NK-92 (cell line): ENCODE data around the gene C1QL4.
"Not testable (repeated sequence)": the region's sequence is repeated elsewhere in the genome, so short reads cannot be mapped to it uniquely, and the experiment has no call there.

Experiments
- DNase-seq: peaks from one replicate; lab custom pipeline; 2025; ENCODE audit not compliant: unreplicated experiment; lab: John Stamatoyannopoulos, UW

Gene C1QL4

DNA sequence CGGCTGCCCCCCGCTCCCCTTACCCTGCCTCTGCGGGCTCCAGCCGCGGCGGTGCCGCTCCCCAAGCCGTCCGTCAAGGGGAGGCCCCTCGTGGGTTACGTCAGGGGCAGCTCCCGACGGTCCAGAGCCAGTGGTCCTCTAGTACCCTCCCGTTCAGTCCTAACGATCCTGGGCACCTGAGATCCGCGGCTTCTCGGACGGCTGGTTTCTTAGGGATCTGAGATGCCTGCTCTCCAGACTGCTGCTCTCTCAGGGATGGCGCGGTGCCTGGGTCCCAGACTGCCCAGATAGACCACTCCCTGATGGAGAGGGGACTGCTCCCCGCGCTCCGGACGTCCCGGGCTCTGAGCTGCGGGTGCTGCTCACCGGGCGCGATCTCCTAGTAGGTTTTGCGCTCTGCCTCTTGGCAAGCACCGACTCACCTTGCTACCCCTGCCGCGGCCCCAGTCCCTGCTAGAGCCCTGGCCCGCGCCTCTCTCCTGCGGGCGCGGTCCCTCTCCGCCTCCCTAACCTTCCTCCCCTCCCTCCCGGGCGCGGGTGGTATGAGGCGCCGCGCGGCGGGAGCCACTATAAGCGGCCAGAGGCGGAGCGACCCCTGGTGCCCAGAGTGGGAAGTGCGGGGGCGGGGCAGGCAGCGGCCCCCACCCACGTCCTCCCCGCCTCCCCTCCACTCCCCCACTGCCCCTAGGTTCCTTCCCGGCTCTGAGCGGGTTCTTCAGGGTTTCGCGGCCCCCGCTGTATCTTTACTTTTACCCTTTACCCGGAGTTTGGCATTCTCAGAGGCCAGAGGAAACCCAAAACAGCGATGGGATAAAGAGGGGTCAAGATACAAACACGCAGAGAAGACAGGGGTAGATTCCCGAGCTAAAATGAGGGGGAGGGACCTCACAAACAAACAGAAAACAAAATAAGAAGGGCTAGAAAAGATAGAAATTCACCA, at the start of gene C1QL4:
Gene C1QL4, minus strand, starts transcription at position 544 of the 940 bp plus-strand sequence. CDS start 711 bp downstream, outside the sequence.
- peak; percentile 13 for DNase-seq

DNA sequence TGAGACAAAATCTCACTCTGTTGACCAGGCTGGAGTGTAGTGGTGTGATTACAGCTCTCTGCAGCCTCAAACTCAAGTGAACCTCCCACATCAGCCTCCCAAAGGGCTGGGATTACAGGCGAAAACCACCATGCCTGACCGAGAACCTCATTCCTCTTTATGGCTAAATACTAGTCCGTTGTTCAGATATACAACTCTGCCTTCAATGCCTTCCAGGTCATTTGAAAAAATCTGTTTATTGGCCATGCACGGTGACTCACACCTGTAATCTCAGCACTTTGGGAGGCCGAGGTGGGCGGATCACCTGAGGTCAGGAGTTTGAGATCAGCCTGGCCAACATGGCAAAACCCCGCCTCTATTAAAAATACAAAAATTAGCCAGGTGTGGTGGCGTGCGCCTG, 43.2 kb upstream of the C1QL4 start:
- not testable (repeated sequence) for DNase-seq

DNA sequence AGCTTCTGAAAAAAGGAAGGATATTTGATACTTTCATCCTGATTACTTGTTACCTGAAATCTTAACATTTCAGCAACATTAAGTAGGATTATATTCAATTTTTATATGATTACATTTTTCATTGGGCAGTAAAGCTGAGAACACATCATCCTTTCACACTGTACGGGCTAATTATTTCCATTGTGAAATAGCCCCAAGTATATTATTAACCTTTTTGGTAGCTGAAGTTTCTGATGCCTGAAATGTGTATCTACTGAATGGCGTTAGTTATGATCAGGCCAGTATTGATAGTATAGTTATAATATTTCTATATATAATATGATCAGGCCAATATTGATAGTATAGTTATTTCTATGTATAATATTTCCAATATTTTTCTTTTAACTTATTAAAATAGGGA, 40.4 kb upstream of the C1QL4 start:
- DNase-seq: no peak

DNA sequence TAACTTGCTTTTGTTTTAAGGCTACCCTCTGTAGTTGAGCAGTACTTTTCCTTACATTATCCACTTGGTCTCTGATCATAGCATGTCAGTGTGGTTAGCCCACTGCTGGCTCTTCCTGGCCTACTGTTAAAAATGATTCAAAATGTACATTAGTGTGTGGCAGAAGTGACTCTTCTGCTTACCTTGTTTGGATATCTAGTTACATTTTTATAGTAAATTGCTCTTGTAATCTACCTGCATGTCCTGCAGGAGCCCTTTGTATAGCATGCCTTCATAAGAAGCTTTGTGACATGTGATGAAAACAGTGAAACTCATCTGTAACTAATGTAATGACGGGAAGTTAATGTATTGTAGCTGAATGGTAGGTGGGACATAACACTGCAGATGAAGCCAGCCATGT, 38.4 kb upstream of the C1QL4 start:
- DNase-seq: no peak

DNA sequence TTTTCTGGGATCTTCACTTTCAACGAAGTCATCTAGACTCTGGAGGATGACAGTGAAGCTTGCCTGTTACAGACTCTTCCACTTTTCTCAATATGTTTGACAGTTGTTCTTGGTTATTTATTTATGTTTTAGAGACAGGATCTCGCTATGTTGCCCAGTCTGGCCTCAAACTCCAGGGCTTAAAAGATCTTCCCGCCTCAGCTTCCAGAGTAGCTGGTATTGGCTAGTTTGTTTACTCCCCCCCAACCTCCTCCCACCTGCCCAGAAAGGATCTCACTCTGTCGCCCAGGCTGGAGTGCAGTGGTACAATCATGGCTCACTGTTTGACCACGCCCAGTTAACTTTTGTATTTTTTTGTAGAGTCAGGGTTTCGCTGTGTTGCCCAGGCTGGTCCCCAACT, 33.6 kb upstream of the C1QL4 start:
- no peak for DNase-seq

DNA sequence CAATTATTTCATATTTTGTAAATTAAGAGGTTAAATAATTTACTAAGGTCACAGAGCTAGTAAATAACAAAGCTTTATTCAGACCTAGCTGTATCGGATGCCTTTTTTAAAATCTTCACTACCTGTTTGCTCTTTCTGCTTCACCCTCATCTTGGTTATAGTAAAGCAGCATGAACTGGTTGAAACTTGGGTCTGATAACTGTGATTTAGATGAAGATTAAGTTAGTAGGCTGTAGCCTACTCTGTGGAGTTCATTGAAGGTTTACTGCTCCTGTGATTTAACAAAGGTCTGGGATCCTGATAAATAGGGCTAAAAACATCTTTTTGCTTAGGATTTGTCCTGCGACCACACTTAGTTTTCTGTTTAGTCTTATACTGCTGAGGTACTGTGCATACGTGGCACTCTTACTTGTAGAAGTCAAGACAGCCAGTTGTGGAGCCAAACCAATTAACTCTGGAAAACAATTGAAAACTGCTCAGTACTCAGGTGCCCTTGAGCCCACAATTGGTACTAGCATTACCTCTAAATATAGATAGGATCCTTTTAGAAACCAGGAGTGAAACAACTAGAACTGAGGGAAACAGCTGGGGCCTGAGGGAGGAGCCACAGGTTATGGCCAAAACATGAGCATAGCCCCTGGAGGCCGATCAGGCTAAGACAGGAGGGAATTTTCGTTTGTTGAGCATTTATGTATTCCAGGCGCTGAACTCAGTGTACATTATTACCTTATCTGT, 32.6 kb upstream of the C1QL4 start:
- DNase-seq: no peak

DNA sequence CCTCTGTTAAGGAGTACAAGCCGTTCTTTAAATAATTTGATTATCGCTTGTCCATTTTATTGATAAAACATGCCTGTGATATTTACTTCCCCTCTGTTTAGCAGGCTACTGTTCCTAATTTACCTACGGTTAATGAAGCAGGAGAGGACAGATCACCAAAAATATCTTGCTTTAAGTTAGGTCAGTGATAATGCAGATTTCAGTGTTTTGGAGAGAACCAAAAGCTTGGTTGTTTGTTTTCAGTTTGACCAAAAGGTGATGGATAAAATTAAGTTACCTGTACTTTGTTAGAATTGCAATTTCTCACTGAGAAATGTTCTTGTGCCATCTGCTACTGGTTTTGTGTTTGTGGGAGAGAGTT, 31.2 kb upstream of the C1QL4 start:
- no peak for DNase-seq

DNA sequence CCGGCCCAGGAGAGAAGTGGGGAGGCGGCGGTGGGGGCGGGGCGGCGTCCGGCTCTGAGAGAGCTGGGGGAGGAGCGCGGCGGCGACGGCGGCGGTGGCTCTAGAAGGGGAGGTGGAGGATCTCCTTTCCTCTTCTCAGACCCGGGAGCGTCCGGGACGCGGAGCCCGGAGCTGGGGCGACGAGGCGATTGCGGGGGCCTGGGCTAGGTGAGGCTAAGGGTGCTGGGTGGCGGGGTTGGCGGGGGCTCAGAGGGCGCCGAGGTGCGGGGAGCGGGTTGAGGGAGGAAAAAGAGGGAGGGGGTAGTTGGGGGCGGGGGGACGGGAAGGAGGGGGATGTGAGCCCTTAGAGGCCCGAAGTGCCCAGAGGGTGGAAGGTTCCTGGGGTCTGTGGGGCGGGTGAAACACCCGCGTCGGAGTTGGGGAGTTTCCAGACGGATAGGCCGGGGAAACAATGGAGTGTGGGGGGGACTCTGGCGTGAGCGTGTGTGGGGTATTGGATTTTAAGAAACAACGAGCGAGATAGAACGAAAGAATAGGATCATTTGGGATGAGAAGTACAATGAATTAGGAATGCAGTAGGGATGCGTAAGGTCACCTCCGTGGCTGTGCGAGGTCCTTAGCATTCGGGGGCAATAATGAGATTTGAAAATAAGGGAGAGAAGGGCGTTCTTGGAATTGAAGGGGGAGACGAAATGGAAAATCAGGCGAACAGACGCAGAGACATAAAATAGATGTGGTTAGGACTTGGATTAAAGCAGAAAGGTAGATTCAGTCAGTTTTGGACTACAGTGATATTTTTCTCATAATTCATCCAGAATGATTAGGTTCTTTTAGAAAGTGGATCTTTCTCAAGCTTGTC, 30.6 kb upstream of the C1QL4 start, which contains the start of gene SPATS2:
Gene SPATS2, plus strand, starts transcription at position 82 of the 859 bp plus-strand sequence. CDS start 93,551 bp downstream, outside the sequence.
- DNase-seq: no peak

DNA sequence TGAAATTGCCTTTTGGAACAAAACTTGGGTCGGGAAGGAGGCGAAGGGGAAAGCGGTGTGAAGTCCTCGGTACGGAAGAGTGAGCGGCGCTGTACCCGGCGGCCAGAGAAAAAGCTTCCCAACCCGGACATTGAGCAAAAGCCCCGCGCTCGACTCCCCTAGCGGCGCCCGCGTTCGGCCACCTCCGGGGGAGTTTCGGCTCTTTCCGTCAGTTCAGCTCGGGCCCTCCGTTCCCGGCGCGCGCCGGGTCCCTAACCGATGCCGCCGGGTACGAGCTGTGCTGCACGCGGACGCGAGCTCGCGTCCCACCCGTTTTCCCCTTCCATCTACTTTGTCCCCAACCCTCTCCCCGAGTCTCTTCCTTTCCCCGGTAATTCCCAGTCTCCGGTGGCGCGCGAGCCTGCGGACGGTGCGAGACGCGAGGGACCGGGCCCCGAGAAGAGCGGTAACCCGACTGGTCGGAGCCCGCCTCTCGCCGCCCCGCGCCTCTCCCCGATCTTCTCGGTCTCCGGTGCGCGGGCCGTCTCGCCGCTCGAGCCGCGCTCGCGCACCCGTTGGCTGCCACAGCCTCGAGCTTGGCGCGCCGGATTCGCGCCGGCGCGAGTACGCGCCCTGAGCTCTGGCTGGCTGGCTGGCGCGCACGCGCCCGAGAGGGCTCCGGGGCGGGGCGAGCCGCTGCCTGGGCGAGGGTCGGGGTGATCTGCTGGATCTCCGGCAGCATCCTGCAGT, 29.8 kb upstream of the C1QL4 start:
- DNase-seq: no peak

DNA sequence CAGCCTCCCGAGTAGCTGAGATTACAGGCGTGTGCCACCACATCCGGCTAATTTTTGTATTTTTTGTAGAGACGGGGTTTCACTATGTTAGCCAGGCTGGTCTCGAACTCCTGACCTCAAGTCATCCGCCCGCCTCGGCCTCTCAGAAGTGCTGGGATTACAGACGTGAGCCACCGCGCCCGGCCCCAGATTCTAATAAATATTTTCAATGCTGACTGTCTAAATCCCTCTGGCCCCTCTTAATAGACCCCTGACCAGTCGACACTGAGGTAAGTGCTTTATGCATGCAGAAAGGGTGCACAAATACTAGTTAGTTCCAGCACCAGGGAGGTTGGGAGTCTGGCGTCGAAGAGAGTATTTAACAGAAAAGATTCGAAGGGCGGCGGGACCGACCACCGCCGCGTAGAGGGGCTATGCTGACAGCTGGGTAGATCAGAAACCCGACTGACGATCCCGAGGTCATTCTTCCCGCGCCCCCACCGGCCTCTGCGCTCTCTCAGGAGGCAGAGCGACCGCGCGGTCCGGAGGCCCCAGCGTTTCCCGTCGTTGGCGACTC, 29.2 kb upstream of the C1QL4 start:
- no peak for DNase-seq

DNA sequence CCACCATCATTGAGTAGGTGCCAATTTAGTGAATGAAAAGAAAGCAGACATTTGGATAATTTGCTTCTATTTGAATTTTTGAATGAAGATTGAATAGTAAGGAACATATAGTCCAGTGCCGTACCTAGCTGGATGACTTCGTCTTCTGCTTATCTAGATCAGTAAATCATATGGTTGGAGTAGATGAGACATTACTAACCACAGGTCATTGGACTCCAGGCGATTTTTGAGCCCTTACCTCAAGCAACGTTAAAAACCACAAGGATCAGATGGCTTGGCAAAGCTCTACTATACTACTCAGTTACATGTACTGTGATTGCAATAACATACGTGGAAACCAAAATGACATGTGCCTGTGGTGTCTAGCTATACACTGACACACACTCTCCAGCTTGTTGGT, 28.6 kb upstream of the C1QL4 start:
- DNase-seq: no peak

DNA sequence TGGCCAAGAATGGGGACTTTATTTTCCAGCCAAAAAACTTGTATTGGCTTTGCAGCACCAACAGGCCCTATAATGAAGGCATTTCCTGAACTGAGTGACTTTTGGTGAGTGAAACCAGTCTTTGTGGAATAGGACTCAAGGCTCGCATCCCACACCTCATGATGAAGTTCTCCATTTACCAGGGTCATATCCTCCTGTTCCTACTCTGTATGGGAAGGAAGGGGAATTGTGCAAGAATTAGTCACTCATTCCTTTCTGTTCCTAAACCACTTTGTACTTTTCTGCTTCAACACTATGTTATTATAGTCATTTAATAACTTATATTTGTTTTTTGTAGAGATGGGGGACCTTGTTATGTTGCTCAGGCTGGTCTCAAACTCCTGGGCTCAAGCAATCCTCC, 28.0 kb upstream of the C1QL4 start:
- DNase-seq: no peak

DNA sequence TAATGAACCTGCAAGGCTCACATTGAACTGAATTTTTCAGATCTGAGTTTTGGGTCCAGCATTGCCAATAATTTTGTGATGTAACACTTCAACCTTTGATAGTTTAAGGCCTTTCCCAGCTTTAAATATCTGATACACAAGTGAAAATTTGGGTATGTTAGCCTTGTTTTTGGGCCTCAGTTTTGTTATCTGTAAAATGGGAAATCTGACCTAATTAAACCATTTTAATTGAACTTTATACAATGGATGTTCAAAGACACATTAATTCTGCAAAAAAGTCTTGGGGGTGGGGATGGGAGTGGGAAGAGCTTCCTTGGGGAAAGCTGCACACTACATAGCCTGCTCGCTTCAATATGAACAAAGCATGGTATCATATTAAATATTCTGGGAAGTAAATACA, 25.1 kb upstream of the C1QL4 start:
- DNase-seq: no peak

DNA sequence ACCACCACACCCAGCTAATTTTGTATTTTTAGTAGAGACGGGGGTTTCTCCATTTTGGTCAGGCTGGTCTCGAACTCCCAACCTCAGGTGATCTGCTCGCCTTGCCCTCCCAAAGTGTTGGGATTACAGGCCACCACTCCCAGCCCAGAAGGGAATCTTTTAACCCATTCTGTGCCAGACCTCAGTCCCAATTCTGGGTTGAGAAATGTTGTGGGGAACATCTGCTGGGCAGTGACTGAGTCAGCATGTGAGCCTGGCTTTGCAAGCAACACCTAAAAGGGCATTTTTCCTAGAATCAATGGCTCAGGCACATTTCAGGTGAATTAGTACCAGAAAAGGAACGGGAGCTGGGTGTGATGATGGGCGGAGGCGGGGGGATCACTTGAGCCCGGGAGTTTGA, 22.7 kb upstream of the C1QL4 start:
- no peak for DNase-seq

DNA sequence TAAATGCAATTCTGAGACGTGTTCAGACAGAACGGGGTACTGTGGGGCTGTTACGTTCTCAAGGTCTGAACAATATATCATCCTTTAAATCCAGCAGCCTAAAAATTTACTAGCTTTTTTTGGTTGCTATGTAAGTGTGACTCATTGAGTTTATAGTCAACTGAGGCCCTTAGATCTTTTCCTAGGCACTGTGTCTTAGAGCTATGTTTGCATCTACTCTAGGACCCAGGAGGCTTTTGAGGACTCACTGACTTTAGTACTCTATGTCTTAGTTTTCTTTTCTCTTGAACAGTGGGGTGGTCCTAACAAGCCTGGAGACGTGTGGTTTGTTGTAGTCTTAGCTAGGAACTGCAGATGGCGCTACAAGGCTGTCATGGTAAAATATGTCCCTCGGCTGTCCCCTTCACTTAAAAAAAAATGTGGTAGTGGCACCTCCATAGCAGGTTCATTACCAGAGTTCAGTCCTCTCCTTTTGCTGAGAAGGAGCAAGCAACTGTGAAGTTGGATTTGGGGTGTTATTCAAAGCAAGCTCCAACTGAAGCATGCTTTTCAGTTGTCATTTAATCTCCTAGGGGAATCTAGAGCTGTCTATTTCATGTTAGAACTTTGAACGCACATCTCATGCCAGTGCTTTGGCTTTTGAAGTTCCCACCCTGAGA, 21.6 kb upstream of the C1QL4 start:
- DNase-seq: no peak

DNA sequence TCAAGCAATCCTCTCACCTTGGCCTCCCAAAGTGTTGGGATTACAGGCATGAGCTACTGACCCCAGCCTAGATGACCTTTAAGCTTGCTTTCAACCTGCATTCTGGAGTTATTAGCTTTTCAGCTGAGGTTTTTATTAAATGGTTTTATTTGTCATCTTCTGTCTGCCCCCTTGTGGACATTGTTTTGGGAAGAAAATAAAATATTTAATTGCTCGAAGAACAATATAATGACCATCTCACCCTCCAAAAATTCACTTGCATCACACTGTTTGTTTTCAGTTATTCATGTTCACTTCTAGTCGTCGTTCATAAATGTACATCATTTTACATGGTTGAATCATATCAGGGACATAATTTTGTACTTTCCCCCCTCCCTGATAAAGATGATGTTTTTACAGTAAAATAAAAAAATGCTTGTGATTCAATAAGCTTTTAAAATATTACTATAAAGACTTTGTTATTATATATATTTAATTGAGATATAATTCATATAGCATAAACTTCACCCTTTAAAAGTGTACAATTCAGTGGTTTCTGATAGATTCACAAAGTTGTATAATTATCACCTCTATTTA, 20.2 kb upstream of the C1QL4 start:
- no peak for DNase-seq

DNA sequence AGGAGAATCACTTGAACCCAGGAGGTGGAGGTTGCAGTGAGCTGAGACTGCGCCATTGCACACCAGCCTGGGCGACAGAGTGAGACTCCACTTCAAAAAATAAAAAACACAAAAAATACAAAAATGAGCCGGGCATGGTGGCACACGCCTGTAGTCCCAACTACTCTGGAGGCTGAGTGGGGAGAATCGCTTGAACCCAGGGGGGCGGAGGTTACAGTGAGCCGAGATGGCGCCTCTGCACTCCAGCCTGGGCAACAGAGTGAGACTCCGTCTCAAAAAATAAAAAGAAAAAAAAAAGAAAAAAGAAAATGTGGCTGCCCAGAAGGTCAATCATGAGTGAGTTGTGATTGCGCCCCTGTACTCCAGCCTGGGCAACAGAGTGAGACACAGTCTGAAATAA, 18.9 kb upstream of the C1QL4 start:
- DNase-seq: no peak

DNA sequence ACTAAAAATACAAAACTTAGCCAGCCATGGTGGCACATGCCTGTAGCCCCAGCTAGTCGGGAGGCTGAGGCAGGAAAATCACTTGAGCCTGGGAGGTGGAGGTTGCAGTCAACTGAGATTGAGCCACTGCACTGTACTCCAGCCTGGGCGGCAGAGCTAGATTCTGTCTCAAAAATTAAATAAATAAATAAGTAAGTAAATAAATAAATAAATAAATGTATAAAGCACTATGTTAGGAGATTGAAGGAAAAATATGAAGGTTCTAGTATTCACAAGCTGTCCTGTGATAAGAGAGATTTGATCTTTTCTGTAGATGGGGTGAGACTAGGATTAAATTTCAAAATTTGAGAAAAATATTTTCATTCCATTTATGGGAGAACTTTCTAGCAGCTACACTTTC, 15.4 kb upstream of the C1QL4 start:
- DNase-seq: no peak

DNA sequence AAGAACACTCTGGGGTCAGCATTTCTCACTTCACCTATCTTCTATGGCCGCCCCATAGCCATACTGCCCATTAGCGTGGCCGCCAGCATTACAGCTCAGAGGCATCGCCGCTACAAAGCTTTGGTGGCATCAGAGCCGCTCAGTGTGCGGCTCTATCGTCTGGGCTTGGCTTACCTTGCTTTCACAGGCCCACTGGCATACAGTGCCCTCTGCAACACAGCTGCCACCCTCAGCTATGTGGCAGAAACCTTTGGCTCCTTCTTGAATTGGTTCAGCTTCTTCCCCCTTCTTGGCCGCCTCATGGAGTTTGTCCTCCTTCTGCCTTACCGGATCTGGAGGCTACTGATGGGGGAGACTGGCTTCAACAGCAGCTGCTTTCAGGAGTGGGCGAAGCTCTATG, 12.3 kb upstream of the C1QL4 start:
- DNase-seq: no peak
